ENCODE results near the gene SOCS1.

The SOCS1 gene

GRCh38 chr16:11272921-11273720, 17.1 kb upstream of the SOCS1 start, which contains the start of gene PRM3:
Gene PRM3, minus strand, starts transcription at chr16:11273629. Its CDS starts 34 bp downstream, at chr16:11273595.
- no peaks in the 10 kb centered on the region for H3K79me2 ChIP-seq (ENCODE audit: low read length)
- H3K27ac ChIP-seq (ENCODE audit: low read length), result no peak within 1 kb of the TSS
- H3K4me3 ChIP-seq (ENCODE audit: low read length), result no peak within 1 kb of the TSS
- DNase-seq, result no peak
- TF ChIP-seq CTCF (IDR thresholded peaks at IDR 0.05; ENCODE audit: low read length), result no peak
- no peak for TF ChIP-seq EZH2 (optimal IDR thresholded peaks at IDR 0.05; ENCODE audit: low read depth, low read length)
- no peak for TF ChIP-seq EZH2phosphoT487 (IDR thresholded peaks at IDR 0.05; ENCODE audit: low read length)
- H3K4me1 ChIP-seq (ENCODE audit: low read length), result no peaks in the 10 kb centered on the region
- H3F3A ChIP-seq (ENCODE audit: insufficient read depth, low read length), result no peaks in the 10 kb centered on the region
- no peaks in the 10 kb centered on the region for H3K9me2 ChIP-seq (replicated peaks; ENCODE audit: insufficient read depth, low read length)
- H3K4me2 ChIP-seq (ENCODE audit: low read depth, low read length), result no peak within 1 kb of the TSS
- no peak within 1 kb of the TSS for H3K9ac ChIP-seq (ENCODE audit: low read length)
- no peak within 1 kb of the TSS for H2AFZ ChIP-seq (ENCODE audit: low read length)
- H3K27me3 ChIP-seq (replicated peaks; ENCODE audit: insufficient read depth, low read length), result peaks cover 21% of the 10 kb centered on the region; the same call in 1 of the 2 replicates
- no peaks in the 10 kb centered on the region for H4K20me1 ChIP-seq (ENCODE audit: insufficient read depth, low read length)
- no peaks in the 10 kb centered on the region for H3K9me3 ChIP-seq (replicated peaks; ENCODE audit: insufficient read depth, low read length)
- no peaks in the 10 kb centered on the region for H3K36me3 ChIP-seq (replicated peaks; ENCODE audit: insufficient read depth, low read length)

DNA sequence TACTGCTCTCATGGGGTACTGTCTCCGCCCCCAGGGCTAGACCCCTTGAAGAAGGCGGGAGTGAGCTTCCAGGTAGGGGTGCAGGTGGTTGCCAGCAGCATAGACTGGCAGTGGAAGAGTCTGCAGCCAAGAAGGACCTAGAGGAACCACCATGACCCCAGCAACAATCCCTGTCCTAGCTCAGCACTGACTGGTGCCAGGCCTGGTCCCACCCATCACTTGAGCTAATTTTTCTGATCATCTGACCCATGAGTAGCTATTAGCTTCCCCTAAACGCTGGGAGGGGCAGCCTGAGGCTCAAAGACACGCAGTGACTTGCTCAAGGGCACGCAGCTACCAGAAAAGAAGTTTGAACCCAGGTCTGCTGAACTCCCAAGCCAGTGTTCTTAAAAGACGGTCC, 16.5 kb upstream of the SOCS1 start:
- TF ChIP-seq EZH2phosphoT487 (IDR thresholded peaks at IDR 0.05; ENCODE audit: low read length), result no peak
- TF ChIP-seq CTCF (IDR thresholded peaks at IDR 0.05; ENCODE audit: low read length), result no peak
- TF ChIP-seq EZH2 (optimal IDR thresholded peaks at IDR 0.05; ENCODE audit: low read depth, low read length), result no peak
- Histone ChIP-seq H3K9me3 (replicated peaks; ENCODE audit: insufficient read depth, low read length) (no peaks in the 10 kb centered on the region), H3K4me1 (ENCODE audit: low read length) (no peaks in the 10 kb centered on the region)

DNA sequence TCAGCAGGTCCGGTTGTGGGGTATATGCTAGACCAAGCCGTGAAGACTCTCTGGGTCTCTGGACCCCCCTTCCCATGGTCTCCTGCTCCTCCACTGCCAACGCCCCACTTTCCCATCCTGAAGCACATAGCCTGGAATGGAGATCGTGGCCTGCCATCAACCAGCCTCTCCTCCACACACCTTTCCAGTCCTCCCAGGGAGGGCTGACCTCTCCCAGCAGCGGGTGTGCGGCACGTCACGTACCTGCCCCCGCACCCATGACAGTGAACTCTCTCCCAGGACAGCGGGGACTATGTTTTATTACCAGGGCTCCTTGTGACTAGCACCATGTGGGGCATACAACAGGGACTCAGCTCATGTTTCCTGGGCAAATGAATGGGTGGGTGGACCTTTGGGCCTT, 15.6 kb upstream of the SOCS1 start:
- Histone ChIP-seq H3K4me2 (ENCODE audit: low read depth, low read length) (no peak overlapping the region), H3K9me3 (replicated peaks; ENCODE audit: insufficient read depth, low read length) (no peaks in the 10 kb centered on the region), H3K79me2 (ENCODE audit: low read length) (no peaks in the 10 kb centered on the region), H2AFZ (ENCODE audit: low read length) (no peak overlapping the region), H3K36me3 (replicated peaks; ENCODE audit: insufficient read depth, low read length) (no peaks in the 10 kb centered on the region), H3K9ac (ENCODE audit: low read length) (no peak overlapping the region), H3K27ac (ENCODE audit: low read length) (no peak overlapping the region), H3K27me3 (replicated peaks; ENCODE audit: insufficient read depth, low read length) (peaks cover 22% of the 10 kb centered on the region; the same call in 1 of the 2 replicates), H3K4me3 (ENCODE audit: low read length) (no peak overlapping the region), H4K20me1 (ENCODE audit: insufficient read depth, low read length) (no peaks in the 10 kb centered on the region), H3F3A (ENCODE audit: insufficient read depth, low read length) (no peaks in the 10 kb centered on the region), H3K4me1 (ENCODE audit: low read length) (no peaks in the 10 kb centered on the region), H3K9me2 (replicated peaks; ENCODE audit: insufficient read depth, low read length) (no peaks in the 10 kb centered on the region)
- DNase-seq, result no peak
- TF ChIP-seq CTCF (IDR thresholded peaks at IDR 0.05; ENCODE audit: low read length), result no peak
- TF ChIP-seq EZH2phosphoT487 (IDR thresholded peaks at IDR 0.05; ENCODE audit: low read length), result no peak
- TF ChIP-seq EZH2 (optimal IDR thresholded peaks at IDR 0.05; ENCODE audit: low read depth, low read length), result no peak

More for the DNA sequence above, 16.5 kb upstream of the SOCS1 start:
- Histone ChIP-seq H3F3A (ENCODE audit: insufficient read depth, low read length) (no peaks in the 10 kb centered on the region), H3K27ac (ENCODE audit: low read length) (no peak overlapping the region), H2AFZ (ENCODE audit: low read length) (no peak overlapping the region), H3K9me2 (replicated peaks; ENCODE audit: insufficient read depth, low read length) (no peaks in the 10 kb centered on the region), H3K9ac (ENCODE audit: low read length) (no peak overlapping the region), H3K4me3 (ENCODE audit: low read length) (no peak overlapping the region), H3K79me2 (ENCODE audit: low read length) (no peaks in the 10 kb centered on the region), H3K27me3 (replicated peaks; ENCODE audit: insufficient read depth, low read length) (peaks cover 22% of the 10 kb centered on the region; the same call in 1 of the 2 replicates), H3K4me2 (ENCODE audit: low read depth, low read length) (no peak overlapping the region), H3K36me3 (replicated peaks; ENCODE audit: insufficient read depth, low read length) (no peaks in the 10 kb centered on the region), H4K20me1 (ENCODE audit: insufficient read depth, low read length) (no peaks in the 10 kb centered on the region)
- DNase-seq, result no peak

Measured in MM.1S (cell line).